HepG2 (cell line): ENCODE results near the gene PFN1. TPM values are rescaled to one million over a fixed set of nuclear protein-coding genes. Genes with fewer than 3 reads are reported as not detected.

ENCODE experiments used
- DMAP1 ChIP-seq: IDR thresholded peaks from 2 replicates; pipeline ENCODE4 v1.6.1; 2016
- FOXJ3 ChIP-seq: sonication (generic); formaldehyde crosslinking; IDR thresholded peaks from 2 replicates; pipeline ENCODE4 v1.4.0; 2020; ENCODE audit warnings: missing genetic modification reagents, mild to moderate bottlenecking, borderline replicate concordance
- FOXK2 ChIP-seq: fragments of 450-650 bp; IDR thresholded peaks from 2 replicates; pipeline ENCODE4 v1.6.1; 2016
- FOXO1 ChIP-seq: sonication (generic); formaldehyde crosslinking; IDR thresholded peaks from 2 replicates; pipeline ENCODE4 v1.4.0; 2020; ENCODE audit warnings: missing genetic modification reagents
- GATAD1 ChIP-seq: IDR thresholded peaks from 2 replicates; pipeline ENCODE4 v1.6.1; 2016; ENCODE audit warnings: missing genetic modification reagents, missing compliant biosample characterization
- GTF3A ChIP-seq: sonication (generic); formaldehyde crosslinking; conservative IDR thresholded peaks from 2 replicates; pipeline ENCODE4 v1.4.0; 2020; ENCODE audit warnings: mild to moderate bottlenecking, missing genetic modification reagents
- JUND ChIP-seq: sonication (generic); formaldehyde crosslinking; IDR thresholded peaks from 2 replicates; pipeline ENCODE4 v1.8.0; 2022; ENCODE audit warnings: mild to moderate bottlenecking, missing genetic modification reagents
- KAT8 ChIP-seq: IDR thresholded peaks from 2 replicates; pipeline ENCODE4 v1.6.1; 2016; ENCODE audit warnings: missing genetic modification reagents, missing compliant biosample characterization
- MEF2D ChIP-seq: sonication (generic); formaldehyde crosslinking; IDR thresholded peaks from 2 replicates; pipeline ENCODE4 v1.5.1; 2020; ENCODE audit warnings: mild to moderate bottlenecking, missing genetic modification reagents
- NCOA1 ChIP-seq: sonication (generic); formaldehyde crosslinking; IDR thresholded peaks from 2 replicates; pipeline ENCODE4 v1.9.0; 2021; ENCODE audit warnings: missing genetic modification reagents
- NKX3-1 ChIP-seq: sonication (generic); formaldehyde crosslinking; IDR thresholded peaks from 2 replicates; pipeline ENCODE4 v1.5.0; 2020; ENCODE audit warnings: missing genetic modification reagents
- RCOR2 ChIP-seq: IDR thresholded peaks from 2 replicates; pipeline ENCODE4 v1.6.1; 2016; ENCODE audit warnings: missing biosample characterization, missing genetic modification reagents
- XRCC5 ChIP-seq: fragments of 200-400 bp; formaldehyde crosslinking; optimal IDR thresholded peaks from 2 replicates; pipeline ENCODE3; 2017; ENCODE audit warnings: mild to moderate bottlenecking, low read length
- ZBTB1 ChIP-seq: sonication (generic); formaldehyde crosslinking; IDR thresholded peaks from 2 replicates; pipeline ENCODE4 v1.4.0; 2020; ENCODE audit warnings: missing genetic modification reagents, borderline replicate concordance
- ZBTB3 ChIP-seq: sonication (generic); formaldehyde crosslinking; IDR thresholded peaks from 2 replicates; pipeline ENCODE4 v1.4.0; 2020; ENCODE audit warnings: low read depth, mild to moderate bottlenecking, moderate library complexity, missing genetic modification reagents, borderline replicate concordance
- ZFY ChIP-seq: sonication (generic); formaldehyde crosslinking; IDR thresholded peaks from 2 replicates; pipeline ENCODE4 v1.4.0; 2020; ENCODE audit warnings: missing genetic modification reagents
- ZNF264 ChIP-seq: sonication (generic); formaldehyde crosslinking; IDR thresholded peaks from 2 replicates; pipeline ENCODE4 v1.4.0; 2020; ENCODE audit warnings: missing genetic modification reagents
- ZNF337 ChIP-seq: sonication (generic); formaldehyde crosslinking; IDR thresholded peaks from 2 replicates; pipeline ENCODE4 v1.5.1; 2020; ENCODE audit warnings: missing genetic modification reagents, low read depth, mild to moderate bottlenecking, borderline replicate concordance
- ZNF557 ChIP-seq: sonication (generic); formaldehyde crosslinking; IDR thresholded peaks from 2 replicates; pipeline ENCODE4 v1.4.0; 2020; ENCODE audit warnings: missing genetic modification reagents
- ZNF572 ChIP-seq: sonication (generic); formaldehyde crosslinking; IDR thresholded peaks from 2 replicates; pipeline ENCODE4 v1.5.1; 2020; ENCODE audit warnings: mild to moderate bottlenecking, missing genetic modification reagents
- ZNF709 ChIP-seq: sonication (generic); formaldehyde crosslinking; IDR thresholded peaks from 2 replicates; pipeline ENCODE4 v1.5.0; 2020; ENCODE audit warnings: mild to moderate bottlenecking, missing genetic modification reagents
- ZNF761 ChIP-seq: sonication (generic); formaldehyde crosslinking; conservative IDR thresholded peaks from 2 replicates; pipeline ENCODE4 v1.4.0; 2020; ENCODE audit warnings: mild to moderate bottlenecking, missing genetic modification reagents
- ZNF816 ChIP-seq: sonication (generic); formaldehyde crosslinking; IDR thresholded peaks from 2 replicates; pipeline ENCODE4 v1.8.0; 2022; ENCODE audit warnings: missing genetic modification reagents, mild to moderate bottlenecking, borderline replicate concordance
- ZSCAN30 ChIP-seq: sonication (generic); formaldehyde crosslinking; IDR thresholded peaks from 2 replicates; pipeline ENCODE4 v1.5.0; 2020; ENCODE audit warnings: mild to moderate bottlenecking, missing genetic modification reagents
- polyA plus RNA-seq, 8 experiments: library from polyadenylated mRNA; depleted of rRNA in 3 of 8; stranded (reverse) in 7 of 8; unstranded in 1 of 8; fragments of >200 nt; fragmentation: Illumina TruSeq in 4 of 8; extraction: Trizol in 4 of 8; gene quantifications; 2 replicates each; pipeline versions ENCODE4 v1.2.1 to v1.2.3, GENCODE V29; 2011 to 2016; ENCODE audit warnings: low read depth in 4 of 8, missing spikeins in 1 of 8, mixed read lengths in 1 of 8; ENCODE audit not compliant: insufficient read depth in 1 of 8
- total RNA-seq, 5 experiments: library from RNA; depleted of rRNA; stranded (reverse); fragments of >200 nt; fragmentation: Illumina TruSeq; extraction: Trizol; gene quantifications; 2 replicates each; pipeline ENCODE4 v1.2.3, GENCODE V29; 2016; ENCODE audit warnings: low read depth in 1 of 5
- TF ChIP-seq, protein P1 (sequence below): sonication (generic); formaldehyde crosslinking; IDR thresholded peaks from 2 replicates; pipeline ENCODE4 v1.9.0; 2021; ENCODE audit warnings: missing genetic modification reagents, borderline replicate concordance
- TF ChIP-seq, protein P2 (sequence below): sonication (generic); formaldehyde crosslinking; IDR thresholded peaks from 2 replicates; pipeline ENCODE4 v1.5.0; 2020; ENCODE audit warnings: missing genetic modification reagents
- TF ChIP-seq, protein P3 (sequence below): sonication (generic); formaldehyde crosslinking; IDR thresholded peaks from 2 replicates; pipeline ENCODE4 v1.4.0; 2020; ENCODE audit warnings: mild to moderate bottlenecking, missing genetic modification reagents, borderline replicate concordance
- TF ChIP-seq, protein P4 (sequence below): sonication (generic); formaldehyde crosslinking; IDR thresholded peaks from 2 replicates; pipeline ENCODE4 v1.5.0; 2020; ENCODE audit warnings: missing genetic modification reagents

PFN1 gene
- total and polyA plus RNA-seq, 2 of the 13 experiments (the other 11 are each of a cell fraction or from before 2014, with no cell fraction given), result 494 to 613 TPM

DNA sequence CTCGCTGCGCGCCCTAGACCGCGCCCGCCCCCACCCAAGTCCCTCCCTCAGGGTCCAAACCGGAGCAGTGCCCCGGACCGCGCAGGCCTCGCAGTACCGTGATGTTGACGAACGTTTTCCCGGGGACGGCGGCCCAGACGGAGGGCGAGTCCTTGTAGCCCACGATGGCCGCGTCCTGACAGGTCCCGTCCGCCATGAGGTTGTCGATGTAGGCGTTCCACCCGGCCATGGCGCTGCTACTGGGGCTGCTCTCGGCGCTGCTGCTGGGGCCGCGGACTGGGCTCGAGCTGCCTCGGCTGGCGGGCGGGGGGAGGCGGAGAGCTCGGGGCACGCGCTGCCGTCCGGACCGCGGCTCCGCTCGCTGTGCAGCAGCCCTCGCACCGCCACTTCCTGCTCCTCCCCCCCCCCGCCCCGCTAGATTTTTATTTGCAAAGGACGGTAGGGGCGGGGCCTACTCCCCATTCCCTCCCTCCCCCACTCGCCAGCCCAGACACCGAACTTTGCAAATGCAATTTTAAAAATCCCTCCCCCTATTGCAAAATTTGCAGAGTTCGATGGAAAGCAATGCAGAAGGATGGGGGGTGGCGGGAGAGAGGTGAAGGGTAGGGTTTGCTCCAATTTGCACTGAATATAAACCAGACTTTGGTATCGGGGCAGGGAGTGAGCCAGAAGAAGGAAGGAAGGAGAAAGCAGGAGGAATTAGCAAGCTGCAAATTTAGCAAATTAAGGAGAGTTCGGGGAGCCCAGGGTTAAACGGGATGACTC is at the start of gene PFN1 (continued):
- TF ChIP-seq ZNF816 (CRISPR knock-in tag), result peak; percentile 51; the same call in 1 of the 2 replicates
- TF ChIP-seq, protein P1, sequence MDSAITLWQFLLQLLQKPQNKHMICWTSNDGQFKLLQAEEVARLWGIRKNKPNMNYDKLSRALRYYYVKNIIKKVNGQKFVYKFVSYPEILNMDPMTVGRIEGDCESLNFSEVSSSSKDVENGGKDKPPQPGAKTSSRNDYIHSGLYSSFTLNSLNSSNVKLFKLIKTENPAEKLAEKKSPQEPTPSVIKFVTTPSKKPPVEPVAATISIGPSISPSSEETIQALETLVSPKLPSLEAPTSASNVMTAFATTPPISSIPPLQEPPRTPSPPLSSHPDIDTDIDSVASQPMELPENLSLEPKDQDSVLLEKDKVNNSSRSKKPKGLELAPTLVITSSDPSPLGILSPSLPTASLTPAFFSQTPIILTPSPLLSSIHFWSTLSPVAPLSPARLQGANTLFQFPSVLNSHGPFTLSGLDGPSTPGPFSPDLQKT, result no peak
- no peak; the same call in 1 of the 2 replicates for TF ChIP-seq KAT8 (CRISPR knock-in tag)
- TF ChIP-seq, protein P2, sequence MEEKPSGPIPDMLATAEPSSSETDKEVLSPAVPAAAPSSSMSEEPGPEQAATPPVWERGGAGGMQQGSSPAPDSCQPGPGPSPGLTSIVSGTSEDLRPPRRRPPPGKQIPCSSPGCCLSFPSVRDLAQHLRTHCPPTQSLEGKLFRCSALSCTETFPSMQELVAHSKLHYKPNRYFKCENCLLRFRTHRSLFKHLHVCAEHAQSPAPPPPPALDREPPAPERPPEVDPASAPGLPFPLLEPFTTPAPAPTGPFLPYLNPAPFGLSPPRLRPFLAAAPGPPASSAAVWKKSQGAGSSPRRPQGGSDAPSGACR (CRISPR knock-in tag), result no peak
- peak; percentile 43; the same call in 1 of the 2 replicates for TF ChIP-seq FOXO1 (CRISPR knock-in tag)
- TF ChIP-seq GATAD1 (CRISPR knock-in tag), result no peak
- TF ChIP-seq ZSCAN30 (CRISPR knock-in tag), result peak; percentile 21; the same call in 1 of the 2 replicates
- TF ChIP-seq DMAP1 (CRISPR knock-in tag), result peak; percentile 37; the same call in 1 of the 2 replicates
- no peak for TF ChIP-seq FOXJ3 (CRISPR knock-in tag)
- TF ChIP-seq GTF3A (CRISPR knock-in tag), result no peak
- no peak for TF ChIP-seq ZNF761 (CRISPR knock-in tag)
- TF ChIP-seq NCOA1 (CRISPR knock-in tag), result no peak
- TF ChIP-seq JUND, result no peak
- peak; percentile 49; the same call in 1 of the 2 replicates for TF ChIP-seq ZNF264
- TF ChIP-seq ZFY, result peak; percentile 53
- TF ChIP-seq ZNF709, result peak; percentile 85; the same call in 1 of the 2 replicates
- TF ChIP-seq MEF2D (CRISPR knock-in tag), result no peak
- TF ChIP-seq ZNF572 (CRISPR knock-in tag), result 0 out of 2 replicates have a peak, but pooled peaks have one; percentile 15
- no peak for TF ChIP-seq ZNF557
- no peak for TF ChIP-seq XRCC5
- no peak for TF ChIP-seq ZBTB3 (CRISPR knock-in tag)
- no peak for TF ChIP-seq ZBTB1
- no peak for TF ChIP-seq RCOR2 (CRISPR knock-in tag)
- TF ChIP-seq, protein P3, sequence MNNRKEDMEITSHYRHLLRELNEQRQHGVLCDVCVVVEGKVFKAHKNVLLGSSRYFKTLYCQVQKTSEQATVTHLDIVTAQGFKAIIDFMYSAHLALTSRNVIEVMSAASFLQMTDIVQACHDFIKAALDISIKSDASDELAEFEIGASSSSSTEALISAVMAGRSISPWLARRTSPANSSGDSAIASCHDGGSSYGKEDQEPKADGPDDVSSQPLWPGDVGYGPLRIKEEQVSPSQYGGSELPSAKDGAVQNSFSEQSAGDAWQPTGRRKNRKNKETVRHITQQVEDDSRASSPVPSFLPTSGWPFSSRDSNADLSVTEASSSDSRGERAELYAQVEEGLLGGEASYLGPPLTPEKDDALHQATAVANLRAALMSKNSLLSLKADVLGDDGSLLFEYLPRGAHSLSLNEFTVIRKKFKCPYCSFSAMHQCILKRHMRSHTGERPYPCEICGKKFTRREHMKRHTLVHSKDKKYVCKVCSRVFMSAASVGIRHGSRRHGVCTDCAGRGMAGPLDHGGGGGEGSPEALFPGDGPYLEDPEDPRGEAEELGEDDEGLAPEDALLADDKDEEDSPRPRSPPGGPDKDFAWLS, result no peak
- TF ChIP-seq FOXK2, result no peak
- TF ChIP-seq, protein P4, sequence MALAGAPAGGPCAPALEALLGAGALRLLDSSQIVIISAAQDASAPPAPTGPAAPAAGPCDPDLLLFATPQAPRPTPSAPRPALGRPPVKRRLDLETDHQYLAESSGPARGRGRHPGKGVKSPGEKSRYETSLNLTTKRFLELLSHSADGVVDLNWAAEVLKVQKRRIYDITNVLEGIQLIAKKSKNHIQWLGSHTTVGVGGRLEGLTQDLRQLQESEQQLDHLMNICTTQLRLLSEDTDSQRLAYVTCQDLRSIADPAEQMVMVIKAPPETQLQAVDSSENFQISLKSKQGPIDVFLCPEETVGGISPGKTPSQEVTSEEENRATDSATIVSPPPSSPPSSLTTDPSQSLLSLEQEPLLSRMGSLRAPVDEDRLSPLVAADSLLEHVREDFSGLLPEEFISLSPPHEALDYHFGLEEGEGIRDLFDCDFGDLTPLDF, result 0 out of 2 replicates have a peak, but pooled peaks have one; percentile 6
- 0 out of 2 replicates have a peak, but pooled peaks have one; percentile 26 for TF ChIP-seq NKX3-1 (CRISPR knock-in tag)
- TF ChIP-seq ZNF337 (CRISPR knock-in tag), result no peak
